DMS53 treated with DMSO at 0.1 percent for 48 hours (cell line): ENCODE measurements around the gene ACE2.
"Not testable (repeated sequence)": the region's sequence is repeated elsewhere in the genome, so short reads cannot be mapped to it uniquely, and the experiment has no call there.

ENCODE experiments used
- DNase-seq: peaks from one replicate; lab custom pipeline; 2025; ENCODE audit not compliant: unreplicated experiment; lab: John Stamatoyannopoulos, UW

The ACE2 gene

GRCh38 chrX:15600745-15601144, at the start of gene ACE2:
Gene ACE2, minus strand, starts transcription at chrX:15600960. Its CDS starts 49 bp downstream, at chrX:15600911.
- no peak for DNase-seq

GRCh38 chrX:15647510-15647909, 46.8 kb upstream of the ACE2 start:
- not testable (repeated sequence) for DNase-seq

GRCh38 chrX:15646543-15646942, 45.8 kb upstream of the ACE2 start:
- no peak for DNase-seq

- no peak for DNase-seq
Measured at GRCh38 chrX:15646031-15646430, 45.3 kb upstream of the ACE2 start.

- no peak for DNase-seq
Measured at GRCh38 chrX:15645266-15645665, 44.5 kb upstream of the ACE2 start.

GRCh38 chrX:15644560-15644872, 43.8 kb upstream of the ACE2 start:
- DNase-seq = no peak

- no peak for DNase-seq
Measured at GRCh38 chrX:15643786-15644559, 43.2 kb upstream of the ACE2 start.

- no peak for DNase-seq
Measured at GRCh38 chrX:15631637-15632036, 30.9 kb upstream of the ACE2 start.

GRCh38 chrX:15623054-15623453, 22.3 kb upstream of the ACE2 start:
- no peak for DNase-seq

- DNase-seq = no peak
Measured at GRCh38 chrX:15619053-15619755, 18.4 kb upstream of the ACE2 start.

GRCh38 chrX:15617111-15617510, 16.4 kb upstream of the ACE2 start:
- no peak for DNase-seq

GRCh38 chrX:15616531-15616930, 15.8 kb upstream of the ACE2 start:
- DNase-seq = no peak

- DNase-seq = no peak
Measured at GRCh38 chrX:15607067-15607466, 6.3 kb upstream of the ACE2 start.

GRCh38 chrX:15606136-15606535, 5.4 kb upstream of the ACE2 start:
- DNase-seq = no peak

- no peak for DNase-seq
Measured at GRCh38 chrX:15605226-15605625, 4.5 kb upstream of the ACE2 start.

- no peak for DNase-seq
Measured at GRCh38 chrX:15602761-15603160, 2.0 kb upstream of the ACE2 start.

- no peak for DNase-seq
Measured at GRCh38 chrX:15601932-15602331, 1.2 kb upstream of the ACE2 start.

GRCh38 chrX:15600049-15600448, 711 bp downstream of the ACE2 start:
- no peak for DNase-seq

GRCh38 chrX:15599461-15599860, 1.3 kb downstream of the ACE2 start:
- no peak for DNase-seq

- DNase-seq = no peak
Measured at GRCh38 chrX:15598026-15598425, 2.7 kb downstream of the ACE2 start.

GRCh38 chrX:15594371-15594770, 6.4 kb downstream of the ACE2 start:
- DNase-seq = no peak
